ENCODE data around the gene PCDHGA9.

DNA sequence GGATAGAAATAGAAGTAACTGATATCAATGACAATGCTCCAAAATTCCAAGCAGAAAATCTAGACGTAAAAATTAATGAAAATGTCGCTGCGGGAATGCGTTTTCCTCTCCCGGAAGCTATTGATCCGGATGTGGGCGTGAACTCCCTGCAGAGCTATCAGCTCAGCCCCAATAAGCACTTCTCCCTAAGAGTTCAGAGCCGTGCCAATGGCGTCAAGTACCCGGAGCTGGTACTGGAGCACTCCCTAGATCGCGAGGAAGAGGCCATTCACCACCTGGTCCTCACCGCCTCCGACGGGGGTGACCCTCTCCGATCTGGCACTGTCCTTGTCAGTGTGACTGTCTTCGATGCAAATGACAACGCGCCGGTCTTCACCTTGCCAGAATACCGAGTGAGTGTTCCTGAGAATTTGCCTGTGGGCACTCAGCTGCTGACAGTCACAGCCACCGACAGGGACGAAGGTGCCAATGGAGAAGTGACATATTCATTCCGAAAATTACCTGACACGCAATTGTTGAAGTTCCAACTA, 11.0 kb downstream of the PCDHGA9 start:
- TF ChIP-seq POLR2AphosphoS5 (IDR thresholded peaks at IDR 0.05; ENCODE audit: low read depth, low read length): no peak
- no peak for TF ChIP-seq POLR2A (IDR thresholded peaks at IDR 0.05; ENCODE audit: control extremely low read depth in 1 of 2, low read depth in 2 of 2, low read length in 2 of 2)
- TF ChIP-seq, protein P1, sequence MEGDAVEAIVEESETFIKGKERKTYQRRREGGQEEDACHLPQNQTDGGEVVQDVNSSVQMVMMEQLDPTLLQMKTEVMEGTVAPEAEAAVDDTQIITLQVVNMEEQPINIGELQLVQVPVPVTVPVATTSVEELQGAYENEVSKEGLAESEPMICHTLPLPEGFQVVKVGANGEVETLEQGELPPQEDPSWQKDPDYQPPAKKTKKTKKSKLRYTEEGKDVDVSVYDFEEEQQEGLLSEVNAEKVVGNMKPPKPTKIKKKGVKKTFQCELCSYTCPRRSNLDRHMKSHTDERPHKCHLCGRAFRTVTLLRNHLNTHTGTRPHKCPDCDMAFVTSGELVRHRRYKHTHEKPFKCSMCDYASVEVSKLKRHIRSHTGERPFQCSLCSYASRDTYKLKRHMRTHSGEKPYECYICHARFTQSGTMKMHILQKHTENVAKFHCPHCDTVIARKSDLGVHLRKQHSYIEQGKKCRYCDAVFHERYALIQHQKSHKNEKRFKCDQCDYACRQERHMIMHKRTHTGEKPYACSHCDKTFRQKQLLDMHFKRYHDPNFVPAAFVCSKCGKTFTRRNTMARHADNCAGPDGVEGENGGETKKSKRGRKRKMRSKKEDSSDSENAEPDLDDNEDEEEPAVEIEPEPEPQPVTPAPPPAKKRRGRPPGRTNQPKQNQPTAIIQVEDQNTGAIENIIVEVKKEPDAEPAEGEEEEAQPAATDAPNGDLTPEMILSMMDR (IDR thresholded peaks at IDR 0.05; ENCODE audit: control extremely low read depth in 1 of 3, insufficient read depth in 1 of 3, low read depth in 1 of 3, low read length in 3 of 3): no peak
- TF ChIP-seq TEAD4 (IDR thresholded peaks at IDR 0.05; ENCODE audit: low read depth, low read length): no peak
- no peak for TF ChIP-seq ATF2 (IDR thresholded peaks at IDR 0.05; ENCODE audit: low read length)
- TF ChIP-seq SIX5 (IDR thresholded peaks at IDR 0.05; ENCODE audit: low read depth, low read length): no peak
- no peak for TF ChIP-seq BCL11A (IDR thresholded peaks at IDR 0.05; ENCODE audit: low read depth in 2 of 2, low read length in 2 of 2)
- no peak for TF ChIP-seq BRCA1 (IDR thresholded peaks at IDR 0.05; ENCODE audit: low read depth, low read length)
- TF ChIP-seq, protein P2, sequence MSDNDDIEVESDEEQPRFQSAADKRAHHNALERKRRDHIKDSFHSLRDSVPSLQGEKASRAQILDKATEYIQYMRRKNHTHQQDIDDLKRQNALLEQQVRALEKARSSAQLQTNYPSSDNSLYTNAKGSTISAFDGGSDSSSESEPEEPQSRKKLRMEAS (IDR thresholded peaks at IDR 0.05): peak; percentile 52
- no peak for TF ChIP-seq SIRT6 (IDR thresholded peaks at IDR 0.05; ENCODE audit: low read length)
- no peak for TF ChIP-seq JUN (IDR thresholded peaks at IDR 0.05; ENCODE audit: low read depth, low read length)
- TF ChIP-seq SIN3A (conservative IDR thresholded peaks at IDR 0.05 in 1 of 2, IDR thresholded peaks at IDR 0.05 in 1 of 2; ENCODE audit: low read depth in 1 of 2, low read length in 2 of 2): no peak; a peak in 1 of 4 replicates

Measured in H1 (cell line).